NCI-H1930 (cell line): ENCODE data around the gene PLXNB3.
A peak's percentile ranks its signal among the peaks of the same experiment; 100 is the strongest.
"Not testable (repeated sequence)": the region's sequence is repeated elsewhere in the genome, so short reads cannot be mapped to it uniquely, and the experiment has no call there.

Experiments
- DNase-seq, 2 experiments: peaks; one replicate each; lab custom pipeline; 2025; lab: John Stamatoyannopoulos, UW

Gene PLXNB3

GRCh38 chrX:153763989-153764755 lies at the start of gene PLXNB3:
Gene PLXNB3 (plus strand): TSS chrX:153764249. CDS start chrX:153765536, 1,287 bp downstream.
- peak; percentile 53 to 54 for DNase-seq

DNA sequence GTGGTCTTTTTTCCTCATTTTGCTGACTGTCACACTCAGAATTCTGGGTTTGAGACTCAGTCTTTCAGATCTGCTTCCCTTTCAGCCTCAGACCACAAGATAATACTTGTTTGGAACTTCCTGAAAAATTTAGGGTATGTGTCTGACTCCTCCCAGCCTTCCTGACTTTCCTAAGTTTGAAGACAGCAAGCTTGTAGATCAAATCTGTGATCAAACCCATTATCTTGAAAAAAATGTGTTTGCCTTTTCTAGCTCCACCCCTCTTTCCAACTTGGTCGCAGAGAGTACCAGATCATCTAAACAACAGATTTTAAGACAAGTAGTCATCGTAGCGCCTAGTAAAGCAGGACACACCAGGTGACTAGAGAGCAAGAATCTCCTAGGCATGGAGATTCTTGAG lies 49.8 kb upstream of the PLXNB3 start:
- DNase-seq = no peak

GRCh38 chrX:153717445-153717844 lies 46.6 kb upstream of the PLXNB3 start:
- no peak for DNase-seq

GRCh38 chrX:153719238-153719637 lies 44.8 kb upstream of the PLXNB3 start:
- DNase-seq = no peak

- no peak for DNase-seq
Observed at GRCh38 chrX:153719701-153720100, 44.3 kb upstream of the PLXNB3 start.

GRCh38 chrX:153722704-153723350 lies 41.2 kb upstream of the PLXNB3 start:
- DNase-seq = no peak

- peak; percentile 52 to 61 for DNase-seq
Observed at GRCh38 chrX:153723351-153724251, 40.4 kb upstream of the PLXNB3 start.

DNA sequence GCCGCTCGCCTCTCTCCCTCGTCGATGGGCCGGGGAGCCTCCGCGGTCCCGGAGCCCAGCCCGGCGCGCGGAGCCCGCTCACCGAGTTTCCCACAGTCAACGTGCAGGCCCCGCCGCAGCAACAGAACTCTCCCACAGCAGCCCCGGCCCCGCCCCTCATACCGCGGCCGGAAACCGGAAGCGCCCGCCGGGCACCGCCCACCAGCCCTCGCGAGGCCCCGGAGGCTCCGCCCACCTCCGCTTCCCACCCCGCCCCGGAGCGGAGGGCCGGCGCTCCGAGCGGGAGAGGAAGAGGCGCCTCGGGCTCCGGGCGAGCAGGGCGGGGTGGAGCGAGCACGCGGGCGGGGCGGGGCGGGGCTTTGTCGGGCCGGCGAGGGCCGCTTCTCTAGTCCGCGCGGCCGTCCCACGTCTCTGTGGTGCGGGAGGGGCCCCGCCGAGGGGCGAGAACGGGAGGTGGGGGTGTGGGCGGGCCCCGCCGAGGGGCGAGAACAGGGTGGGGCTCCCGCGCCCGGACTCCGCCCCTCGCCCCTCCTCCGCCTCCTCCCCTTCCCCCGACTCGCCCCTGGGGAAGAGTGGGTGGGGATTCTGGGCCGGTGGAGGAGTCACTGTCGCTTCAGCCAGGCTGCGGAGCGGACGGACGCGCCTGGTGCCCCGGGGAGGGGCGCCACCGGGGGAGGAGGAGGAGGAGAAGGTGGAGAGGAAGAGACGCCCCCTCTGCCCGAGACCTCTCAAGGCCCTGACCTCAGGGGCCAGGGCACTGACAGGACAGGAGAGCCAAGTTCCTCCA lies 39.6 kb upstream of the PLXNB3 start, which contains the start of the genes ABCD1 and BCAP31:
Gene ABCD1 (plus strand): TSS at position 605 of the 787 bp plus-strand sequence. CDS start 411 bp downstream, outside the sequence.
Gene BCAP31 (minus strand): TSS at position 136 of the 787 bp plus-strand sequence. CDS start 1,143 bp downstream, outside the sequence.
- DNase-seq = peak; percentile 92 to 93

GRCh38 chrX:153725039-153725831 lies 38.8 kb upstream of the PLXNB3 start:
- no peak for DNase-seq

- no peak for DNase-seq
Observed at GRCh38 chrX:153725832-153726285, 38.2 kb upstream of the PLXNB3 start.

DNA sequence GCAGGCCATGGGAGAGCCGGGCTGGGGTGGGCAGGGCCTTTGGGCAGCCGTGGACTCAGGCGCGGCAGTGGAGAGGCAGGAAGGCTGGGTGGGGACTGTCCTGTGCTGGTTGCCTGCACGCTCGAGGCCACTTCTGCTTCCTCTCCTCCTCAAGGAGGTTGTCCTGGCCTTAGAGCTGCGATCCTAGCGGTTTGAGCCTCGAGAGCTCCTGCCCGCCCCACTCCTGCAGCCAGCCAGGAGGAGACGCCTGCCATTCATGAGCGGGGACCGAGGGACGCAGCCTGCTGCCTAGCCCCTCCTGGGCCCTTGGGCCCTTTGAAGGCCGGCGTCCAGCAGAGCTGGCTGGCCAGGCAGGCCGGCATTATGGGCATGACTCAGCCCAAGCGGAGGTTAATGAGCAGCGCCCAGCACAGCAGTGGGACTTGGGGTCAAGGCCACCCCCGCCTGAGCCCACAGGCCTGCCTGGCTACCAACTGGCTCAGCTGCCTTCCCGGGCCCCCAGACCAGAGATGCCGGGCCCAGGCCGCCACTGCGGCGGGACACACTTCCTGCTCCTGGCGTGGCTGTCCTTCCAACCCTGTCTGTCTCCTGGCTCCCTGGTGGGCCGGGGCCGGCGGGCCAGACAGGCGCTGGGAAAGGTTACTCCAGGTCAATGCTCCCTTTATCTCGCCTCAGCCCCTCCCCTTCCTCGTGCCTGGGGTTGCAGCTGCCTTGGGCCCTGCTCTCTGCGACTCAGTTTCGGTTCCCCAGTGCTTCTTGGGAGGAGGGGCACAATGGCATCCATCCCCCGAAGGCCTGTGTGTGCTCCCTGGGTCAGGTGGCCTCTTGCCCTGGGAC lies 37.5 kb upstream of the PLXNB3 start:
- DNase-seq = no peak

- no peak for DNase-seq
Observed at GRCh38 chrX:153727123-153727931, 36.7 kb upstream of the PLXNB3 start.

GRCh38 chrX:153728095-153728494 lies 36.0 kb upstream of the PLXNB3 start:
- no peak for DNase-seq

GRCh38 chrX:153728951-153729631 lies 35.0 kb upstream of the PLXNB3 start:
- DNase-seq = no peak

DNA sequence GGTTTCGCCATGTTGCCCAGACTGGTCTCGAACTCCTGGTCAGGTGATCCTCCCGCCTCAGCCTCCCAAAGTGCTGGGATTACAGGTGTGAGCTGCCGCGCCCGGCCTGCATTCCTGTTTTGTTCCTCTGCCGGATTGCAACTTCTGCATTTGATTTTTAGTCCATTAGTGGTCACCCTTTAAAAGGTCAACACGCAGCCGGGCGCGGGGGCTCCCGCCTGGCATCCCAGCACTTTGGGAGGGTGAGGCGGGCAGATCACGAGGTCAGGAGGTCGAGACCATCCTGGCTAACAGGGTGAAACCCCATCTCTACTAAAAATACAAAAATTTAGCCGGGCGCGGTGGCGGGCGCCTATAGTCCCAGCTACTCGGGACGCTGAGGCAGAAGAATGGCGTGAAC lies 33.9 kb upstream of the PLXNB3 start:
- not testable (repeated sequence) for DNase-seq

GRCh38 chrX:153731117-153731844 lies 32.8 kb upstream of the PLXNB3 start:
- no peak for DNase-seq

DNA sequence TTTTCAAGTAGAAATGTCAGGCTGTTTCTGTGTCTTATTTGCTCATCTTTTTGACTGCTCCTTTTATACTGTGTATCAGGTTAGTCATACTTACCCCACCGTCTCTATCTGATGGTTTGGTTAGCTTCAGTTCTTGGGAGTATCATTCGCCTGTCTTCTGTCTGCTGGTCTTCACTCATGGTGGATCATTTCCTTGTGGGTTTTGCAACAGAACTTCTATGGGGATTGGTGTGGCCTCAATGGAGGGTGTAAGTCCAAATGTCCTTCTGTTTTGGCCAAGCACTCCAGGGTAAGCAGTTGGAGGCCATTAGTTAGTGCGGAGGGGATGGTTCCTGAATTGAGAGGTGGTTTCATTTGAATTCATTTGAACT lies 32.2 kb upstream of the PLXNB3 start:
- DNase-seq = no peak
